CD4-positive, alpha-beta T cell treated with Interleukin-6 at 100 ng/mL for 8 hours (primary cell): ENCODE data around the gene ADAMTS2.

Experiments used
- DNase-seq: peaks from one replicate; pipeline ENCODE4 v3.0.0-alpha.2; 2020; ENCODE audit warnings: mixed read lengths, low spot score

ADAMTS2 gene

DNA sequence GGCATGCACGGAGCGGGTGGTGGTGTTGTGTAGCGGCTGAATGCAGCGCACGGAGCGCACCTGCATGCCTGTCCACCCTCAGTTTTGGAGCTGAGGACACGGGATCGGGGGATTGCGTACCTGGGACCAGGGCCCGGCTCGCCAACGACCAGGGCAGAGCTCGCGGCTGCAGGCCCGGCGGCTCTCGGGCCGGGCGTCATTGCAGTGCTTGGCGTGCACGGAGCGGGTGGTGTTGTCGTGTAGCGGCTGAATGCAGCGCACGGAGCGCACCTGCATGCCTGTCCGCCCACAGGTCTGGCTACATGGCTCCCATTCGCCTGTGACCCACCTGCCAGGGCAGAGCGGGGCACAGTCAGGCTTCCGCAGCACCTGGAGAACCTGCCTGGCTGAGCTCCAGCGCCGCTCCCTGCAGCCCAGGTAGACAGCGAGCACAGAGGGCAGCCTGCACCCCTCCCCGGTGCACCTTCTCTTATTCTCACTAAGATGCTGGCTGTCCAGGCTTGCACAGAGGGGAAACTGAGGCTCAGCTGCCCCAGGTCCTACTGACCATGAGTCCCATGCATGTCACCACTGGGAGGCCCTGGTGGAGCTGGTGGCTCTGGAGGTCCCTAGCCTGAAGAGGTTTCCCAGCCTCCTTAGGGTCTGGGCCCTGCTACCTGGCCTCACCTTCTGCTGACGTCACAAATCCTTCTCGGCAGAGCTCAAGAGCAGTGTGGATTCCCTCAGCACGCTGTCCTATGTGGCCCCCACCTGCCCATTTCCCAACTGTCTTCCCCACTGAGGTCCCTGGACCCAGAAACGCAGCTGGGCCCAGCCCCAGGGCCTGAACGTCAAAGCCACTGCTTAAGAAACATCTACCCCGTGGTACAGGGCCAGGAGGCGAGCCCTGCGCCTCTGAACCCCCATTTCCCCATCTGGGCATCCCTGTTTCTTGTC is 220.1 kb downstream of the ADAMTS2 start:
- DNase-seq: no peak

DNA sequence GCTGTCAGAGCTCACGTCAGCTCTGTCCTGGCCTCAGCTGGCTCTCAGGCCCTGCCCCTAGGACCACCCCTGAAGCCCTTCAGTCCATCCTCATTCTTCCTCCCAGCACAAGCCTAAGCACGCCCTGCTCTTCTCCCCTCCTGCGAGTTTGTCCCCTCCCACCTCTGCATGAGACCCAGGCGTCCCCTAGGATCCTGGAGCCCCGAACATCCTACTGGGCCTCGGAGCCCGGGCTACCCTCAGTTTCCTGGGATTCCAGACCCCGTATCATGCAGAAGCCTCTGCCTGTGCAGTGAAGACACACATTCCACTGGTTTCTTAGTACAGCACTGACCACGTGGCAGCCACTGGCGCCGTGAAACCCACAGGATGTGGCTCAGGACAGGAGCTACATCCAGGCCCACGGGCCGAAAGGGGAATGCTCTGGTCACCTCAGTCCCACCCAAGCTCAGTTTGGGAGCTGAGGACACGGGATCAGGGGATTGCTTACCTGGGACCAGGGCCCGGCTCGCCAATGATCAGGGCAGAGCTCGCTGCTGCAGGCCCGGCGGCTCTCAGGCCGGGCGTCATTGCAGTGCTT is 220.9 kb downstream of the ADAMTS2 start:
- DNase-seq: no peak

DNA sequence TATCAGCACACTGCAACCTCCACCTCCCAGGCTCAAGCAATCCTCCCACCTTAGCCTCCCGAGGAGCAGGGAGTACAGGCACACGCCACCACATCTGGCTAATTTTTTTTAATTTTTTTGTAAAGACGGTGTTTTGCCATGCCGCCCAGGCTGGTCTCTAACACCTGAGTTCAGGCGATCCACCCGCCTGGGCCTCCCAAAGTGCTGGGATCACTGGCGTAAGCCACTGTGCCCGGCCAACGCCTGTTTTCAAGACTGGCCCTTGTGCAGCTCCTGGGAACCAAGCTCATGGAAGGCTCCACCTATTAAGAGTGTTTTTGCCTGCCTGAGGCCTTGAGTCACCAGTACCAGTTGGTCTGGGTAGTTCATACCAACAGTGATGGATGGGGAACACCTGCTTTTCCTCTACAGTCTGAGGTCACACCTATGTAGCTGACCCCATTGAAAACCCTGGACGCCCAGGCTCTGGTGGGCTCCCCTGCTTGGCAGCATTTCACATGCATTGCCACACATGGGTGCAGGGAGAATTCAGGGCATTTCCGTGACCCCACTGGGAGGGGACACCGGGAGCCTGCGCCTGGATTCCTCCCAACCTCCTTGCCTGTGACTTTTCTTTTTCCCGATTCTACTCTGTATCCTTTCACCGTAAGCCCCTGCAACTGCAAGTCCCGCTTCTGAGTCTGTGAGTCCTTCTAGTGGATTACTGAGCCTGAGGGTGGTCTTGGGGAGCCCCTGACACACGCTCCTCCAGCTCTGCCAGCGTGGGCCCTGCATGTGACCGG is 221.6 kb downstream of the ADAMTS2 start:
- DNase-seq: no peak

DNA sequence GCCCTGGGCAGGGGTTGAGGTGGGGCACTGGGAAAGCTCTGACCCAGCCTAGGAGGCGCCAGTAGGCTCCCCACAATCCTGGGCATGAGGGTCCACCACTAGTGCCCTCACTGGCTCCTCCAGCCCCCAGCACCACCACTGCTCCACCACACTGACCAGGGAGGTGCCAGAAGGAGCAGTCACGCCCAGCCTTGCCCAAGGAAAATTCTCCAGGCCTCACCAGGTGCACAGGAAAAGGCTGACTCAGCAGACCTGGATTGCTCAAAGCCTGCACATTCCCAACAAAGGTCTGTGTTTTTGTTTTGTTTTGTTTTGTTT is 222.2 kb downstream of the ADAMTS2 start:
- DNase-seq: no peak

DNA sequence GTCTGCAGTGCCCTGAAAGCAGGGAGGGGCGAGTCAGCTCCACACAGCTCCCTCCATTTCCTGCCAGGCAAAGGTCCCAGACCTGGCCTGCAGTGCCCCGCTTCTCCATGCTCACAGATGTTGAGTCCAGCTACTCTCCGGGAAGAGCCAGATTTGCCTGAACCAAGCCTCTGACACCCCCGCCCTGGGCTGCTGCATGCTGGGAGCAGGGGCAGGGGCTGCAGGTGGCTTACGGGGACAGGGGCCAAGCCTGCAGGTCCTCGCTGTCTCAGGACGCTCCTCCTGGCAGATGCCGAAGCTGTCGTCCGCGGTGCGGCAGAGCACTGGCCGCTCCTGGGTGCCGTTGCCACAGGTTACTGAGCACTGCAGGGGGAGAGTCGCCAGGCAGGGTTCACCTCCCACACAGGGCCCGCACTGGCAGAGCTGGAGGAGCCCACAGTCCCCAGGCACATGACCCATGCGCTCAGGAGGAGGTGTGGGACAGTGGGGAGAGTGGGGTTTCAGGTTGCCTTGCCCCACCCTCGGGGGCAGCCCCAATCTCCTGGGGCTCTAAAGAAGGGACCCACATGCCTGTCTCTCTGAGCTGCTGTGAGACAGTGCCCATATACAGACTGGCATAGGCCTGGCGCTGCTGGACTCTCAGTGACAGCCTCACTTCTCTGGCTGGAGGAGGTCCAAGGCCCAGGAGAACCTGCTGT is 222.7 kb downstream of the ADAMTS2 start:
- no peak for DNase-seq

DNA sequence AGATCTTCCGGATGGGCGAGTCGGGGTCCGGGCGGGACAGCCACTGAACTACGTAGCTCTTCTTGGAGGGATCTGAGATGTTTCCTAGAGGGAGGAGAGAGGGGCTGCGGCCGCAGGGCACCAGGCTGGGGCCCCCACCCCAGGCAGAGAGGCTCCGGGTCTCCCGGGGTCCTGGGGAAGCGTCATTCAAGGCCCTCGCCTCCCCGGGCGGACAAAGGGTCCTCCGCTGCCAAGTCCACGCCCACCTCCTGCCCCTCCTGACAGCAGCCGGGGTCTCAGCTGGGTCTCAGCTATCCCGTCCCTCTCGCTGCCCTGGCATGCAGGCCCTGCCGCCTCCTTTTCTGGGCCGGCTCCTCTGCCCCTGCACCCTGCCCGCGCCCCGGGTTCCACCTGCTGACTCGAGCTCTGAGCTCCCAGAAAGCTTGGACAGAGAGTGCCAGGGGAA is 223.6 kb downstream of the ADAMTS2 start:
- no peak for DNase-seq

DNA sequence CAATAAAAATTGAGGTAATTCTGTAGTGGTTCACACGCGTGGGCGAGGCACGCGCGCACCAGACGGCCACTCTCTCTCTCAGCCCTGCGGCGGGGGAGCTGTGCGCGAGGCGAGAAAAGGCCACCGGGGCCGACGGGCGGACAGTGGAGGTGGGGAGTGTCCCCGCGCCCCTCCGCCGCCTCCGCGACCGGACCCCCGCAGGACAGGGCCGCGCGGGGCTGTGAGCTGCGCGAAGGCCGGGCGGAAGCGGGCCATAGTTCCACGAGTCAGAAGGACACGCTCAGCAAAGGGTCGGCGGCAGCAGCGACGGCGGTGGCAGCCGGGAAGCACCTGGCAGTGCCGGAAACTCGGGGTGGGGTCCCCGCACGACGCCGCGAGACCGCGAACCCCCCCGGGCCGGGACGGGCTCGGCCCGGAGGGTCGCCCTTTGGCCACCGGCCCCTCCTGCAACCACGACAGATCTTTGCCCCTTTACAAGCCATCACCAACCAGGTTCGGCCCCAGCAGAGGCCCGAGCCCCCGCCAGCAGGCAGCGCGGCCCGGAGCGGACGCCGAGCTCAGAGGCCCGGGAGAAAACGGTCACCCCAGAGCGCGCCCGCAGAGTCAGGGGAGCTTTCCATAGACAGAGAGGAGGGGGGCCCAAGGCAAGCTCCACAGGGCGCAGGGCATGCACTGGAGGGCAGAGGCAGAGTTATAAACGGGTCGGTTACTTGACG is 224.2 kb downstream of the ADAMTS2 start:
- DNase-seq: no peak

DNA sequence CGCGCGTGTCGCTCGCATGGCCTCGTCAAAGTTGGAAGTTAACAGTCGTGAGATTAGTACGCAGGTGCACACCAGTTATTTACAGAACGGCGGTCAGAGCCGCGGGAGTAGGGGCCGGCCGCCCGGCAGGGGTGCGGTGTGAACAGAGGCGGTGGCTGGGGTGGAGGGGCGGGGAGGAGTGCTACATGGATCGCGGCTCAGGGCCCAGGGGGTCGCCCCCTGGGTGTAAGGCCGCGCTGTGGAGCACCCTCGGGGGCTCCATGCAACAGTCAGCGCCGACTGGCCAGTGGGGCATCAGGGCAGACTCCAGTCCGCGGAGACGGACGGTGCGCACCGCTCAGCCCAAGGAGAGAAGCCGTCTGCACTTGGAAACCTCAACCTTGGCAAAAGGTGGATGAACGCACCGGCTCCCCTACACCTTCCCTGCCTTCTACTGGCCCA is 224.8 kb downstream of the ADAMTS2 start:
- no peak for DNase-seq

DNA sequence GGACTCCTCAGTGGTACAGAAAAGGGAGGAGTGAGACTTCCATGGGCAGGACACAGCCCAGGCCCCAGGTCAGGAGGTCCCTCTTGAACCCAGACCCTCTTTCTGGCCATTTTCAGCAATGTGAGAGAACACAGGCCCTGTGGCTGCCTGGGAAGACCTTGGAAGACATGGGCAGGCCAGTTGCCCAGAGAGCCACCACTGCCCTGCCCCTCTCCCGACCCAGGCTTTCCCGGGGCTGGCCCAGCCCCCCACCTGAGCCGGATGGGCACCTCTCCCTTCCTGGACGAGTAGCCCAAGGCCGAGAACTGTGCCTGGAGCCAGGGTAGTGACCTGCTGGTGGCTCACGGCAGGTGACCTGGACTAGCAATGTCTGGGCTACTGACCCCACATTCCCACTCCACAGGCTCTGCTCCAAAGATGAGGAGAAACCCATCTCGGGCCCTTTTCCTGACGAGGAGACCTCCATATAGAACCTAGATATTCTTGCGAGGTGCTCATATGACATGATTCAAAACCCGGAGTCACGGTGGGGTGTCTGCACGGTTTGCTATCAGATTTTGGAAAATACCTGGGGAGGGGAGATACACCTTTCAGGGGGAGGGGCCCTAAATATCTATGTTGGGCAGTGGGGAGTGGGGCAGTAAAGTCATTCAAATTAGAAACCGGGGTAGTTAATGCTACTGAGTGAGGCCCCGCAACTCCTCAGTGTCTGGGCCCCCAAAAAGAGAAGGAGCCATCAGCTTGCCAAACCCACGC is 225.7 kb downstream of the ADAMTS2 start:
- DNase-seq: no peak

DNA sequence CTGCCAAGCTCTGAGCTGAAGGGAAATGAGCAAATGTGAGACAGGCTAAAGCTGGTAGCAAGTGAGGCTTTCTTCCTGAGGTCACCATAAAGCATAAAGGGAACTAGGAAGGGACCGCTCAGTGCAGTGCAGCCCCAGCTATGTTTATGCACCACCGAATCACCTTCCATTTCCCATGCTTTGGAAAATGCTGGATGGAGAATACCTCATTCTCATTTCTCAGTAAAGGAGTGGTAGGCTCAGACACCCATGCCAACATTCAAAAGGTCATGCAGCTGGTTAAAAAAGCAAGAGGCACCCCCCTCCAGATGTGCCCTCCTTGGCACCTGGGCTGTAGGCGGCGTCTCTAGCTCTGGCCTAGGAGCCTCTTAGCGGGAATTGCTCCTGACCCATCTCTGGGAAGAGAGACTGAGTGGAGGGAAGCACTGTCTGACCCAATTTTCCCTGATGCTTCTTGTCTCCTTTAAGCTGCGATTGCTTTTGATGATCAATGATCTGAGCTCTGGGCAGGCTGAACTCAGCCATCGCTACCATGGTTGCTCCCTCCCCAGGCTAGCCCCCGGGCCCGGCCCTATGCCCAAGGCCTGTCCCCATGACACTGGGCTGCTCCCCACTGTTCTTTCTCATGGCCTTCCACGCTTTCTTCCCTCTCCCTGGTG is 226.4 kb downstream of the ADAMTS2 start:
- no peak for DNase-seq

DNA sequence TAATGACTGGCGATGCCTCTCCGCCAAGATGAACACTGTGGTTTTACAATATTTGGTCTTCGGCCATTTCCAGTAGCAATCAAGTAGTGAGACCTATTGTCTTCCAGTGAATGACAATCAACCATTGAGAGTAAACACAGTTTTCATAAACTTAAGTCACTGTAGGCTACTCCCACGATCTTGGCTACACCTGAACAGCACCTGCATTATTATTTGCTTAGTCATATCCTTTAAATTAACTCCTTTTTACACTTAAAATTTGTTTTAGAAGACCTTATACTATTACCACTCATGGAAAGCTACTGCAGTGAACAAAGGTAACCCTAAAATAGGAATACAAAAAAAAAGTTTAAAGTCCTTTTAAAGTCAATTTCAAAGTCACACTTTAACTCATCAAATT is 226.9 kb downstream of the ADAMTS2 start:
- DNase-seq: no peak

DNA sequence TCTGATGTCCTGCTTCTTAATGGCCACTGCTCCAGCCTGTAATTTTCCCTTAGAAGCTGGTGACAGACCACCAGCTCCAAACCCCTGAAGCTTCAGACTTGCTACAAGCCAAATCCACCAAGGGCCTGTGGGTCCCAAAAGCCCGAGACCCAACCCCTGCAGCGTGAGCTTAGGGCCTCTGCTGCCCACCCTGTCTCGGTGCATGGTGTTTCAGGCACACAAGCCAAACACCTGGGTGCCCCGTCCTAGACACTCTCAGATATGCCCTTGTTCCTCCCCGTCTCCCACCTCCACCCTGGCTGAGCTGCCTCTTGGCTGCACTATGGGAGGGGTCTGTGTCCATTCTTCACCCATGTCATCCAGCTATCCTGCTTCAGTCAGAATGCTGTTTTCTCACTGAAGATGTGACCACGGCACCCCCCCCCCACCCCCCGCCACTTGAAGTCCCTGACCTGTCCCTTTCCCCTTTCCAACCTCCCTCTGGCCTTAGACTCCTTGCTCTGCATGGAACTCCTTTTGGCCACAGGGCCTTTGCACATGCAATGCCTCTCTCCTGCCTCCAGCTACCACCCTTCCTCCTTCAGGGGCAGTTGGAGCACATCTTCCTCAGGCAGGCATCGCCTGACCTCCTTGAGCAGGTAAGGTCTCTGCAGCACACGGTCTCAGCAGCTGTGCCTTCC is 229.3 kb downstream of the ADAMTS2 start:
- no peak for DNase-seq

DNA sequence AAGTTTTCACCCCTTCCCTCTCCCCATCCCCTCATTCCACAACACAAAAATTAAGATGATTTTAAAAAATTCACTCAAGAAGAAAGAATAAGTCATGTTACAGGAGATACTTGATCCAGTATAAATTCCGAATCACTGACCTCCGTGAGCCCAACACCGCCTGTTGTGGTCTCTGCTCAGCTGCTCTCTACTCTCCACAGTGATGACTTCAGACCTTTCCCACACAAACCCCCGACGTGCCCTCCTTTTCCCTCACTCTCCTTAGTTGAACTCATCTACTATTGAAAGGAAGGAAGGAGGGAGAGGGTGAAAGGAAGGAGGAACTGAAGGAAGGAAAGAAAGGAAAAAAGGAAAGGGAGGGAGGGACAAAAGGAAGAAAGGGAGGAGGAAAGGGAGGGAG is 230.0 kb downstream of the ADAMTS2 start:
- no peak for DNase-seq

DNA sequence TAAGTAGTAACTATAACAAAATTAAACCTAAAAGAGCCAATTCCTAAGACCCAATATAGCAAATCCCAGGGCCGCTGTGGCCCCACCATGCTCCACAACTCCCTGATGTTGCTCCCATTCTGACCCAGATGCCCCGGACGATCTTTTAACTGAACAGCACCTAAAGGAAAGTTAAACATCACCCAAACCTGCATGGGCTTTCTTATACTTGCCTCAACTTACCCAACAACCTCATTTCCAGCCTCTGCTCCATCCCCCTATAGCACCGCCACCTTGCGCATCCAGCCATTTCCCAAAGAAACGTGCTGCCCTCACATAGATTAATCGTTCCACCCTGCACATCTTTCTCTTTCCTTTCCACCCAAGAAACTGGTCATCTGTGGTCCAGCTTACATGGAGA is 230.5 kb downstream of the ADAMTS2 start:
- DNase-seq: no peak

DNA sequence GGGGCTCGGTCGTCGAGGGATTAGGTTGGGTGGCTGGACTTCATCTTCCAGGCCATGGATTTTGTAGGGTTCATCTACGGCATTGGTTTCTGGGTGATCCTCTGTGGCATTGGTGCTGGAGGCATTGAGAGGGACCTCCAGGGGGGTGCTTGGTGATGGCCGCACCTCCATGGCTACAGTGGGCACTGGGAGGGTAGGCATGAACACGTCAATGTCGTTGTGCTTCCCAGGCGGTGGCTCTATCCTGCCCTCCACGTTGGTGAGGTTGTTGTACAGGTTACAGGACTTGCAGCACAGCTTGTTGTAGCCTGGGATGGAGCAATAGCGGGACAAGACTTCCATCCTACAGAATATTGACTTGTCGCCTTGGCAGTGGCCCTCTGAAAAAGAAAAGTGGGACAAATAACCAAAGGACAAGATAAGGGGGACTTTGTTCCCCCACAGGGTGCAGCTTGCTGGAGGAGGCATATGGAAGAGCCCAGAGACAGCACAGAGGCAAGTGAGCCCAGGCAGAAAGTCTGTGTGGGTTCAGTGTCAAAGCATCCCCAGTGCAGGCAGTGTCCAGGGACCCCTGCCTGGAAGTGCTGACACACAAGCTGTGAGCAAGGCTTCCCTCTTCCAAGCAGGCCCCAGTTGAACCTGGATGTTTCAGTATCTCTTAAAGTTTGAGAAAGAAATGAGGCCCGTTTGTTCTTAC is 231.2 kb downstream of the ADAMTS2 start:
- no peak for DNase-seq

DNA sequence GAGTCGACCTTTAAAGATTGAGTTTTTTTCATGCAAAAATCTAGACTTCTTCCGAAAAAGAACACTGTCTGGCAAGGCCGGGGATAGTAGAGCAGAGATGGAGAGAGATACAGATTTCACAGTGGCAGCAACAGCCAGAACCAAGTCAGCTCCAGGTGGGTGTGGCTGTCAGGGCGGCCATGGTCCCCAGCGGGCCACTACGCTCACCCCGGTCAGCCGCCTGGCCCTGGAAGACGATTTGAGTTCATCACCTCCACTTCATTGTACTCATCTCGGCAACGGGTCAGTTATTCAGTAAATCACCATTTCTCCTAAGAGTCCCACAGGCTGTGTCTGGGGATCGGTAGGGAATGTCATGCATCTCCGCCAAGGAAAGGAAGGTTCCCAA is 232.1 kb downstream of the ADAMTS2 start:
- no peak for DNase-seq

DNA sequence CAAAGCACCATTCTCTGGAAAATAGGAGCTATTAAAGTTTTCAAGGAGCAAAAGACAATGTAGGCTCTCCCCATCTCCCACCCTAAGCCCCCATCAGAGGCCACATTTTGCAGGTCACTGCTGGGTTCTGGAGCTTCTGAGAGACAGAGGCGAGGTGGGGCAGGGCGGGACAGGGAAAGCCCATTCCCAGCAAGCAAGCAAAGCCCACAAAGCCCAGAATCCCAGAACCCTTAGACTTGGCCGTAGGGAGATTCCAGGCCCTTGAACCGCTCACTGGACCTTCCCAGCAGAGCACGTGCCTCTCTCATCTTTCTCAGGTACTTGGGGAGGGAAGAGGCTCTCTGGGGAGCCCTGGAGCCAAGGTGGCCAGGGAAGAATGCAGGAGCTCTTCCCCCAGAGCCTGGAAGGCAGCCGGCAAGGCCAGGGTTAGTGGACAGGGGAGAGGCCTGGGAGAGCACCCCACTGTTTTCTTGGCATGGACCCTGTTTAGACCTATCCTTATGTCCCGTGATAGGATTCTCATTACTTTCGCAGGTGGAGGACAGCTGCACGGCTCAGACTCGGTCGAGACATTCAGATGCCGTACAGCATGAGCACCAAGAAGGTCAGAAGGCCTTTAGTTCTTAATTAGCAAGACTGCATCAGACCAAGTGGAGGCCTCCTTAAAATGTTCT is 232.7 kb downstream of the ADAMTS2 start:
- DNase-seq: no peak
